Small intestine (tissue), 7 donors: ENCODE results near the gene ECHS1. TPM values are rescaled to one million over a fixed set of nuclear protein-coding genes. Genes with fewer than 3 reads are reported as not detected.
A peak's percentile ranks its signal among the peaks of the same experiment; 100 is the strongest.

Source experiments
- DNase-seq, 2 donors: peaks; one replicate each; pipeline versions ENCODE4 v3.0.0 to v3.0.0-alpha.2; 2013
- FAIRE-seq: peaks from 2 replicates; lab custom pipeline; 2012; peaks lifted over from hg19 to GRCh38; lab: Jason Lieb, UNC
- H3K27ac ChIP-seq, 3 donors: one replicate each; pipeline ENCODE4 v1.5.1; 2013; ENCODE audit warnings: low read length in 2 of 3, mild to moderate bottlenecking in 2 of 3, control low read depth in 1 of 3, inconsistent platforms in 1 of 3, low read depth in 1 of 3, moderate library complexity in 1 of 3
- H3K27me3 ChIP-seq, 3 donors: one replicate each; pipeline ENCODE4 v1.6.1; 2013; ENCODE audit warnings: low read length in 3 of 3, inconsistent platforms in 1 of 3; ENCODE audit not compliant: control insufficient read depth in 3 of 3, insufficient read depth in 3 of 3
- H3K36me3 ChIP-seq, 3 donors: one replicate each; pipeline ENCODE4 v1.6.1; 2013; ENCODE audit warnings: low read length in 3 of 3, inconsistent platforms in 1 of 3, low read depth in 1 of 3, mild to moderate bottlenecking in 1 of 3, moderate library complexity in 1 of 3; ENCODE audit not compliant: control insufficient read depth in 3 of 3, insufficient read depth in 2 of 3
- H3K4me1 ChIP-seq, 3 donors: one replicate each; pipeline ENCODE4 v1.6.1; 2013; ENCODE audit warnings: low read length in 2 of 3, inconsistent platforms in 1 of 3, low read depth in 1 of 3, mild to moderate bottlenecking in 1 of 3, moderate library complexity in 1 of 3; ENCODE audit not compliant: control insufficient read depth in 3 of 3, insufficient read depth in 2 of 3
- H3K4me3 ChIP-seq, 3 donors: one replicate each; pipeline ENCODE4 v1.5.1; 2013; ENCODE audit warnings: low read length in 3 of 3, control low read depth in 1 of 3, inconsistent platforms in 1 of 3, low read depth in 1 of 3, mild to moderate bottlenecking in 1 of 3, moderate library complexity in 1 of 3
- H3K9me3 ChIP-seq, 2 donors: one replicate each; pipeline ENCODE4 v1.6.1; 2013; ENCODE audit warnings: low read depth in 1 of 2, low read length in 1 of 2; ENCODE audit not compliant: control insufficient read depth in 2 of 2, insufficient read depth in 1 of 2
- WGBS, 3 donors: extraction: QIAGEN DNeasy Blood & Tissue Kit; methylation state at CpG; one replicate each; pipeline ENCODE4 v1.1.7; 2013; 5-methylcytosine and 5-hydroxymethylcytosine counted together
- polyA plus RNA-seq, 4 donors: library from polyadenylated mRNA; stranded (reverse) in 3 of 4; unstranded in 1 of 4; fragments of 200-250 nt in 3 of 4; fragments of 120-200 nt in 1 of 4; gene quantifications; one replicate each; pipeline versions ENCODE4 v1.2.1 to v1.2.3, GENCODE V29; 2013
- donor health status: healthy with polysubstance abuse.
- donor health status: control.
- donor health status: control.
- donor health status: Bipolar disorder and iron deficiency.
- donor health status: healthy.

The ECHS1 gene
- polyA plus RNA-seq, 4 donors = 140 to 371 (median 225) TPM

GRCh38 chr10:133341983-133342382, 31.2 kb downstream of the ECHS1 start:
- no peaks in the 10 kb centered on the region for H3K36me3 ChIP-seq
- peaks cover 0 to 19% (median 18%) of the 10 kb centered on the region in 3 donors for H3K27me3 ChIP-seq
- 82 to 97% (median 88%) methylated on average over 4 of the region's 4 CpGs for WGBS, 3 donors
- no peak for FAIRE-seq
- DNase-seq = no peak
- peaks cover 0 to 16% (median 2%) of the 10 kb centered on the region in 3 donors for H3K4me1 ChIP-seq
- no peak overlapping the region for H3K27ac ChIP-seq
- peaks cover 0 to 10% of the 10 kb centered on the region in 2 donors for H3K9me3 ChIP-seq
- no peak overlapping the region for H3K4me3 ChIP-seq

GRCh38 chr10:133339708-133340380, 33.3 kb downstream of the ECHS1 start:
- Histone ChIP-seq H3K9me3 (peaks cover 0 to 2% of the 10 kb centered on the region in 2 donors), H3K36me3 (no peaks in the 10 kb centered on the region), H3K4me3 (no peak overlapping the region), H3K4me1 (peaks cover 0 to 19% (median 0%) of the 10 kb centered on the region in 3 donors), H3K27ac (no peak overlapping the region), H3K27me3 (peaks cover 9 to 39% (median 23%) of the 10 kb centered on the region in 3 donors)
- DNase-seq (no peak), FAIRE-seq (no peak)
- 86 to 94% (median 90%) methylated on average over 13 of the region's 13 CpGs for WGBS, 3 donors

DNA sequence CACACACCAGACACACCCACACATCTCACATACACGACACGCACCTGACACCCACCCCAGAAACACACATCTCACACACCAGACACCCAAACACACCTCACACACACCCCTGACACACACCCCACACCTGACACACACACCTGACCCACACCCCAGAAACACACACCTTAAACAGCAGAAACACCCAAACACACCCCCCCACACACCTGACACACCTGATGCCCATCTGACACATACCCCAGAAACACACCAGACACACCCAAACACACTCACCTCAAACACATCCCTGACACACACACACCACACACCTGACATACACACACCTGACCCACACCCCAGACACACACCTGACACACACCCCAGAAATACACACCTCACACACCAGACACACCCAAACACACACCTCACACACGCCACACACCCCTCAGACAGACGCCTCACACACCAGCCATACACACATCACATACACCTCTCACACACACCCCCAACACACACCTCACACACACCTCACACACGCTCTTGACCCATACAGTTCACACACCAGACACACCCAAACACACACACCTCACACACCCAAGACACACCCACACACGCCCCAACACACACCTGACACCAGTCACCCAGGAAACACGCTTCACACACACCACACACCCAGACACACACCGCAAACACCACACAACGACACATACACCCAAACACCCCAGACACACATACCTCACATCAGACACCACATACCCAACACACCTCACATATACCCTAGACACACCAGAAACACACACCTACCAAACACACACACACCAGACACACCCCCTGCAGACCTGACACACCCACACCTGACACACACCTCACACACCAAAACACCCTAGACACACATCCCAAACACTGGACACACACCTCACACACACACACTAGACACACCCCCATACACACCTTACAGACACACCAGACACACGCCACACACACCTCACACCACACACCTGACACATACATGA, 34.8 kb downstream of the ECHS1 start:
- H3K4me3 ChIP-seq = no peak overlapping the region
- DNase-seq (no peak), FAIRE-seq (no peak)
- H3K4me1 ChIP-seq = peaks cover 0 to 16% (median 0%) of the 10 kb centered on the region in 3 donors
- peaks cover 9 to 47% (median 28%) of the 10 kb centered on the region in 3 donors for H3K27me3 ChIP-seq
- no peaks in the 10 kb centered on the region for H3K36me3 ChIP-seq
- H3K27ac ChIP-seq = no peak overlapping the region
- H3K9me3 ChIP-seq = no peaks in the 10 kb centered on the region
- 67 to 88% (median 68%) methylated on average over 10 of the region's 10 CpGs for WGBS, 3 donors

GRCh38 chr10:133337370-133337725, 35.8 kb downstream of the ECHS1 start:
- Histone ChIP-seq H3K4me3 (no peak overlapping the region), H3K27me3 (peaks cover 9 to 56% (median 30%) of the 10 kb centered on the region in 3 donors), H3K9me3 (no peaks in the 10 kb centered on the region), H3K4me1 (peaks cover 0 to 7% (median 0%) of the 10 kb centered on the region in 3 donors), H3K36me3 (no peaks in the 10 kb centered on the region), H3K27ac (no peak overlapping the region)
- WGBS, 3 donors = 32 to 80% (median 45%) methylated on average over 3 of the region's 3 CpGs
- no peak for DNase-seq
- FAIRE-seq = no peak

GRCh38 chr10:133336577-133337369, 36.4 kb downstream of the ECHS1 start, which contains the start of gene CALY:
CALY (minus strand) TSS chr10:133336896; CDS start chr10:133328989, 7,907 bp downstream.
- no peaks in the 10 kb centered on the region for H3K9me3 ChIP-seq
- 4 to 12% (median 5%) methylated on average over 51 to 63 of the region's 63 CpGs for WGBS, 3 donors
- H3K27me3 ChIP-seq = peaks cover 9 to 60% (median 30%) of the 10 kb centered on the region in 3 donors
- no peak within 1 kb of the TSS for H3K27ac ChIP-seq
- peaks cover 0 to 7% (median 0%) of the 10 kb centered on the region in 3 donors for H3K4me1 ChIP-seq
- peak; percentile 34 to 52 for DNase-seq
- no peak for FAIRE-seq
- no peaks in the 10 kb centered on the region for H3K36me3 ChIP-seq
- H3K4me3 ChIP-seq = peak within 1 kb of the TSS; percentile 5 to 60 (median 22)

- DNase-seq = no peak
- H3K4me1 ChIP-seq = peaks cover 0 to 7% (median 0%) of the 10 kb centered on the region in 3 donors
- H3K27ac ChIP-seq = no peak overlapping the region
- no peaks in the 10 kb centered on the region for H3K9me3 ChIP-seq
- H3K27me3 ChIP-seq = peaks cover 9 to 62% (median 30%) of the 10 kb centered on the region in 3 donors
- peak overlapping the region in 1 of 3 donors; percentile 60 for H3K4me3 ChIP-seq
- no peak for FAIRE-seq
- WGBS, 3 donors = 1 to 5% (median 2%) methylated on average over 27 to 41 of the region's 41 CpGs
- H3K36me3 ChIP-seq = no peaks in the 10 kb centered on the region
Measured at GRCh38 chr10:133336118-133336576, 37.0 kb downstream of the ECHS1 start.

DNA sequence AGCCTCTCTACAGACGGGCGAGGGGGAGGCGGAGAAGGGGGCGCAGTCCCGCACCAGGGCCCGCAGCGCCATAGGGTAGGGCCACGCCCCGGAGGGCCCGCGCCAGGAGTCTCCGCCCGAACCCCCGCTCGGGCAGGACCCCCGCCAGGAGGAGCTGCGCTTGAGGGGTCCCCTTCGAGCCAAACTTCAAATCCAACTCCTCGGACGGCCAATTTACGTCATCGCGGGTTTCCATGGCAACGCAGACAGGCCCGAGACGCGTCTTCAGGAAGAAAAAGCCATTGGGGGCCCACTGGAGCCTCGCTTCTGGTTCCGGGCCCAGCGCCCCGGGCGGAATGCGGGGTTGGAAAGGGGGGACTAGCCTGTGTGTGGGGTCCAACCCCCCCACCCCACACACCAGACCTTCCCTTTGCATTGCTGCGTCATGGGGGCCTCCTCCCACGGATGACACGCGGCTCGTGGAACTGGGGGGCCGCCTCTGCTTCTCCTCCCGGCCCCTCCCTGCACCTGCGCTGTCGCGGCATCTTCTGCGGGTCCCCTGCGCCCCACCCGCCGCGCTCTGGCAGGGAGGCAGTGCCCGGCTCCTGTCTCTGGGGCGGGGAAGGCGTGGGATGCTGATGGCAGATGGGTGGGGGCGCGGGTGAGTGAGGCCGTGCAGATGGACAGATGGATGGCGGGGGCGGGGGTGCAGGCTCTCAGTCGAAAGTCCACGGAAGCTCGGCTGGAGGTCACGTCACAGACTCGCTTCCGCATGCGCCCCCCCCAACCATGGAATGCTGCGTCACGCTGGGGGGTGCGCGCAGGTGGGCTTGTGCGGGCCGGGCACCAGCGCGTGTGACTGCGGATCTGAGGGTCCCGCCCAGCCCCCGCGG, 37.7 kb downstream of the ECHS1 start:
- DNase-seq (peak; percentile 42 to 69), FAIRE-seq (no peak)
- Histone ChIP-seq H3K27ac (no peak overlapping the region), H3K4me3 (peak overlapping the region; percentile 5 to 60 (median 22)), H3K27me3 (peaks cover 9 to 65% (median 30%) of the 10 kb centered on the region in 3 donors), H3K9me3 (no peaks in the 10 kb centered on the region), H3K4me1 (peaks cover 0 to 7% (median 0%) of the 10 kb centered on the region in 3 donors), H3K36me3 (no peaks in the 10 kb centered on the region)
- 1 to 2% (median 1%) methylated on average over 50 to 75 of the region's 75 CpGs for WGBS, 3 donors
